Stimulated activated CD4-positive, alpha-beta T cell treated with anti-CD3 and anti-CD28 coated beads, Interleukin-2, amount 100 ng/mL, for 4 hours (primary cell): ENCODE results near the gene SGMS1.

Source experiments
- DNase-seq: peaks from one replicate; pipeline ENCODE4 v3.0.0-alpha.2; 2020; ENCODE audit warnings: low read depth

Gene SGMS1

DNA sequence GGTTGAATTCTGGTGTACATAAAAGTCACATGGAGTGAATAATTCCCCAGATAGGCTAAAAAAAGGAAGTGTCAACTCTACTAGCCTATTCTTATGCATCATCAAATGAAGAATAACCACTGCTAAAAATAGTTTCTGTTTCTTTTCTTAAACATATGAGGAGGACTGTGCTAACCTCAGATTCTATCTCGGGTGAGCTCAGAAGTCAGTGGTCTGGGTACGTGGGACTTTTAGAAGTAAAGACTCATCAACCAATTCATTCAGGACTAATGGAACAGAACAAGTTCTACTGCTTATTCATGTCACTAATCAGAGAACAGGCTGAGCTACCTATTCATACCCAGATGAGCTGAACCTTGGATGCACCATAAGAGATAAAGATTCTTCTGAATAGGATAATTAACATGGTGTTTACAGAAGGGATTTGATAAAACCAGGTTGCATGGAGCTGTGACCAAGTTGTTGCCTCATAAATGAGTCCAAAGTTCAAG, 362.9 kb downstream of the SGMS1 start:
- DNase-seq = no peak
